Bronchial epithelial cell (primary cell): ENCODE measurements around the gene DNAJB6. TPM values are rescaled to one million over a fixed set of nuclear protein-coding genes. Genes with fewer than 3 reads are reported as not detected.
"Not testable (repeated sequence)": the region's sequence is repeated elsewhere in the genome, so short reads cannot be mapped to it uniquely, and the experiment has no call there.

Experiments
- DNase-seq: peaks from one replicate; pipeline ENCODE4 v3.0.0-alpha.2; 2010; ENCODE audit warnings: low read depth
- FAIRE-seq: peaks from 2 replicates; lab custom pipeline; 2011; peaks lifted over from hg19 to GRCh38; lab: Jason Lieb, UNC
- H3K27me3 ChIP-seq: 2 replicates; pipeline ENCODE4 v1.5.1; 2011; ENCODE audit warnings: low read length; ENCODE audit not compliant: control insufficient read depth, insufficient read depth
- H3K36me3 ChIP-seq: 2 replicates; pipeline ENCODE4 v1.5.1; 2011; ENCODE audit warnings: low read length; ENCODE audit not compliant: control insufficient read depth, insufficient read depth
- H3K4me3 ChIP-seq: 2 replicates; pipeline ENCODE4 v1.5.1; 2011; ENCODE audit warnings: mild to moderate bottlenecking, low read depth, low read length, control low read depth
- total RNA-seq: library from RNA; depleted of rRNA; stranded (reverse); fragments of >200 nt; gene quantifications from 2 replicates; pipeline ENCODE4 v1.2.1, GENCODE V29; 2014
- TF ChIP-seq, protein P1 (sequence below): IDR thresholded peaks from 2 replicates; pipeline ENCODE4 v1.5.1; 2011; ENCODE audit warnings: mild to moderate bottlenecking, moderate library complexity, low read length, control low read depth, inconsistent platforms; ENCODE audit not compliant: insufficient read depth, severe bottlenecking

Gene DNAJB6
- total RNA-seq, 1 donor from 2014 or later, result 87.9 TPM

DNA sequence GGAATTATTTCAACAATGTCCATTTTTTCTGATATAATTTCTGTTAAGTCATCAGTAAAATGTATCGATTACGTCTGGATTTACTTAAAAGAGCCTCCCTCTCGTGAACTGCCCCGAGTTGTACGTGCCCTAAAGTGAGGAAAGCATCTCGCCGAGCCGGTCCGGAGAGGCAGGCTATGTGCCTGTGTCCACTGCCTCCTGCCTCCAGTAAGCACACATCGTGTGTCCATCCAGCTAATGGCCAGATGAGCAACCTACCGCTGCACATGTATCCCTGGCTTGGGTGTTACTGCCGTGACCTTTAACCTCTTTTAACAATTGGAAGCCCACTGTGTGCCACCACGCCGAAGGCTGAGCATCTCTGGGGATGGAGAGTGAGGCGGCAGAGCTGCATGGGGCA is 23.2 kb upstream of the DNAJB6 start:
- H3K27me3 ChIP-seq, result no peaks in the 10 kb centered on the region
- TF ChIP-seq, protein P1, sequence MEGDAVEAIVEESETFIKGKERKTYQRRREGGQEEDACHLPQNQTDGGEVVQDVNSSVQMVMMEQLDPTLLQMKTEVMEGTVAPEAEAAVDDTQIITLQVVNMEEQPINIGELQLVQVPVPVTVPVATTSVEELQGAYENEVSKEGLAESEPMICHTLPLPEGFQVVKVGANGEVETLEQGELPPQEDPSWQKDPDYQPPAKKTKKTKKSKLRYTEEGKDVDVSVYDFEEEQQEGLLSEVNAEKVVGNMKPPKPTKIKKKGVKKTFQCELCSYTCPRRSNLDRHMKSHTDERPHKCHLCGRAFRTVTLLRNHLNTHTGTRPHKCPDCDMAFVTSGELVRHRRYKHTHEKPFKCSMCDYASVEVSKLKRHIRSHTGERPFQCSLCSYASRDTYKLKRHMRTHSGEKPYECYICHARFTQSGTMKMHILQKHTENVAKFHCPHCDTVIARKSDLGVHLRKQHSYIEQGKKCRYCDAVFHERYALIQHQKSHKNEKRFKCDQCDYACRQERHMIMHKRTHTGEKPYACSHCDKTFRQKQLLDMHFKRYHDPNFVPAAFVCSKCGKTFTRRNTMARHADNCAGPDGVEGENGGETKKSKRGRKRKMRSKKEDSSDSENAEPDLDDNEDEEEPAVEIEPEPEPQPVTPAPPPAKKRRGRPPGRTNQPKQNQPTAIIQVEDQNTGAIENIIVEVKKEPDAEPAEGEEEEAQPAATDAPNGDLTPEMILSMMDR, result no peak
- DNase-seq (no peak), FAIRE-seq (no peak)
- no peak overlapping the region for H3K4me3 ChIP-seq
- no peaks in the 10 kb centered on the region for H3K36me3 ChIP-seq

DNA sequence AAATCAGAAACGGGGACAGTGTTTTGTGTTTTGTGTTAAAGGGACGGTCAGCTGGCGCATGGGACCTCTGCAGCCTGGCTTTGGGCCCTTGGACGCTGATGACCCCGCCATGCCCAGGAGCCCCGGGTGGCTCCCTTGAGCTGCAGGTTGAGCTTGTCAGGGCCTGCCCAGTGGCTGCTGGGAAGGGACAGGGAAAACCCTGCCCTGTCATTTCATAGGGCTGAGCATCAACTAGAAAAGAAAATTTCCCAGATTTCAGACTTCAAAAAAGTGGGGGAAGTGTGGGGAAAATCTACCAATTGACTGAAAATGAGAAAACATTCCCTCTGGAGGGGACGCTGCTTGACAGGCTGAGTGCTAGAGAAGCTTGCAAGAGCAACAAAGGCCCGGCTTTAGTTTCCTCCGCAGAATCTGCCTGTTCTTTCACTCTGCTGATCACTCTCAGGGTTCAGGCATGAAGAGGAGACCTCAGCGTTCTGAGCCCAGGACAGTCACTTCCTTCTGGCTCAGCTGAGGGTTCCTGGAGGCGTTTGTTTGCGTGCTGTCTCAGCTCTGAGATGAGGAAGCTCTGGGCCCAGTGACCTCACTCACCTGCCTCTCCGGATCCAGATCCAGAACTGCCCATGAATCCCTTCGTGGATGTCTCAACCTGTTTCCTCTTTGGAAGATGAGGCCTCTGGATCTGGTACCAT is 18.6 kb upstream of the DNAJB6 start:
- Histone ChIP-seq H3K27me3 (no peaks in the 10 kb centered on the region), H3K4me3 (no peak overlapping the region), H3K36me3 (no peaks in the 10 kb centered on the region)
- TF ChIP-seq, protein P1, result no peak
- DNase-seq (peak; percentile 94), FAIRE-seq (no peak)

DNA sequence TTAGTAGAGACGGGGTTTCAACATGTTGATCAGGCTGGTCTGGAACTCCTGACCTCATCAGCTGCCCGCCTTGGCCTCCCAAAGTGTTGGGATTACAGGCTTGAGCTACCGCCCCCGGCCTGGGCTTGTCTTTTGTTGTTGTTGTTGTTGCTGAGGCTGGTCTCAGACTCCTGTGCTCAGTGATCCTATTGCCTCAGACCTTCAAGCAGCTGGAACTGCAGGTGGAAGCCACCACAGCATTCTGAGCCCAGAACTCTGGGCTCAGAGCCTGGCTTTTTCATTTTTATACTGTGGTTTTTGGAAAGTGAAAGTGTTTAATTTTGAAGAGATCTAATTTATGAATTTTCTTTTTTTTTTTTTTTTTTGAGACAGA is 16.2 kb upstream of the DNAJB6 start:
- H3K36me3 ChIP-seq, result no peaks in the 10 kb centered on the region
- no peak overlapping the region for H3K4me3 ChIP-seq
- TF ChIP-seq, protein P1, result no peak
- FAIRE-seq (no peak), DNase-seq (no peak)
- no peaks in the 10 kb centered on the region for H3K27me3 ChIP-seq

DNA sequence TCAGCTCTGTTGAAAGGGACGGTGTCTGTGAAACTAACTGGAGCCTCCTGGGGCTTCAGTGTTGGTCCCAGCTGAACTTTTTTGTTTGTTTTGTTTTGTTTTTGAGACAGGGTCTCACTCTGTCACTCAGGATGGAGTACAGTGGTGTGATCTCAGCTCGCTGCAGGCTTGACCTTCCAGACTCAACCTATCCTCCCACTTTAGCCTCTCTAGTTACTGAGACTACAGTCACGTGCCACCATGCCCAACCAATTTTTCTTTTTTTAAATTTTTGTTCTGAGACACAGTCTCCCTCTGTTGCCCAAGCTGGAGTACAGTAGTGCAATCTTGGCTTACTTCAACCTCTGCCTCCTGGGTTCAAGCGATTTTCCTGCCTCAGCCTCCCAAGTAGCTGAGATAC is 13.4 kb upstream of the DNAJB6 start:
- DNase-seq (no peak), FAIRE-seq (no peak)
- no peaks in the 10 kb centered on the region for H3K27me3 ChIP-seq
- H3K4me3 ChIP-seq, result no peak overlapping the region
- H3K36me3 ChIP-seq, result no peaks in the 10 kb centered on the region
- TF ChIP-seq, protein P1, result no peak

DNA sequence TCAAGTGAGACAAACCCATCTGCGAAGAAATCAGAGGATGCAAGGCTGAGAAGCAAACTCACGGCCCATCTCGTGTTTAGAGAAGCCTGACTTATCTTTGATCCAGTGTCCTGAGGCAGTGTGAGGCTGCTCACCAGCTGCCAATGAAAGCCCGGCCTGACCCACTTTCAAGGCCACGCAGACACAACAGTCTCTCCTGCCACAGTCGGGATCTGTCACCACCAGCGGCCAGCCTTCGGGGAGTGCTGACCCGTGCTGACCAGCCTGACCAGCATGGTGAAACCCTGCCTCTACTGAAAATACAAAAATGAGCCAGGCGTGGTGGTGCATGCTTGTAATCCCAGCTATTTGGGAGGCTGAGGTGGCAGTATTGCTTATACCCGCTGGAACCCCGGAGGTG is 7.4 kb upstream of the DNAJB6 start:
- TF ChIP-seq, protein P1, result no peak
- Histone ChIP-seq H3K4me3 (no peak overlapping the region), H3K27me3 (no peaks in the 10 kb centered on the region), H3K36me3 (no peaks in the 10 kb centered on the region)
- DNase-seq (no peak), FAIRE-seq (no peak)

DNA sequence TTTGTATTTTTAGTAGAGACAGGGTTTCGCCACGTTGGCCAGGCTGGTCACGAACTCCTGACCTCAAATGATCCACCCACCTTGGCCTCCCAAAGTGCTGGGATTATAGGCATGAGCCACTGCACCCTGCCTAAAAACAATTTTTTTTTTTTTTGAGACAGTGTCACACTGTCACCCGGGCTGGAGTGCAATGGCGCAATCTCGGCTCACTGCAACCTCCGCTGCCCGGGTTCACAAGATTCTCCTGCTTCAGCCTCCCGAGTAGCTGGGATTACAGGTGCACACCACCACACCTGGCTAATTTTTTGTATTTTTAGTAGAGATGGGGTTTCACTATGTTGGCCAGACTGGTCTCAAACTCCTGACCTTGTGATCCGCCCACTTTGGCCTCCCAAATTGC is 6.2 kb upstream of the DNAJB6 start:
- H3K27me3 ChIP-seq, H3K4me3 ChIP-seq, FAIRE-seq, H3K36me3 ChIP-seq, DNase-seq: not testable (repeated sequence)

DNA sequence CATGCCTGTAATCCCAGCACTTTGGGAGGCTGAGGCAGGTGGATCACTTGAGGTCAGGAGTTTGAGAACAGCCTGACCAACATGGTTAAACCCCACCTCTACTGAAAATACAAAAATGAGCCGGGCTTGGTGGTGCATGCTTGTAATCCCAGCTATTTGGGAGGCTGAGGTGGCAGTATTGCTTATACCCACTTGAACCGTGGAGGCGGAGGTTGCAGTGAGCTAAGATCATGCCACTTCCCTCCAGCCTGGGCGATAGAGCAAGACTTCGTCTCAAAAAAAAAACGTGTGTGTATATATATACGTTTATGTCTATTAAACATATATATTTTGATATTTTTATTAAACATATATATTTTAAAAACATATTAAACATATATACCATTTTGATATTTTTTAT is 5.8 kb upstream of the DNAJB6 start:
- DNase-seq, H3K27me3 ChIP-seq, H3K4me3 ChIP-seq, H3K36me3 ChIP-seq, FAIRE-seq: not testable (repeated sequence)
